ENCODE results near the gene TANGO2.
A peak's percentile ranks its signal among the peaks of the same experiment; 100 is the strongest.

DNA sequence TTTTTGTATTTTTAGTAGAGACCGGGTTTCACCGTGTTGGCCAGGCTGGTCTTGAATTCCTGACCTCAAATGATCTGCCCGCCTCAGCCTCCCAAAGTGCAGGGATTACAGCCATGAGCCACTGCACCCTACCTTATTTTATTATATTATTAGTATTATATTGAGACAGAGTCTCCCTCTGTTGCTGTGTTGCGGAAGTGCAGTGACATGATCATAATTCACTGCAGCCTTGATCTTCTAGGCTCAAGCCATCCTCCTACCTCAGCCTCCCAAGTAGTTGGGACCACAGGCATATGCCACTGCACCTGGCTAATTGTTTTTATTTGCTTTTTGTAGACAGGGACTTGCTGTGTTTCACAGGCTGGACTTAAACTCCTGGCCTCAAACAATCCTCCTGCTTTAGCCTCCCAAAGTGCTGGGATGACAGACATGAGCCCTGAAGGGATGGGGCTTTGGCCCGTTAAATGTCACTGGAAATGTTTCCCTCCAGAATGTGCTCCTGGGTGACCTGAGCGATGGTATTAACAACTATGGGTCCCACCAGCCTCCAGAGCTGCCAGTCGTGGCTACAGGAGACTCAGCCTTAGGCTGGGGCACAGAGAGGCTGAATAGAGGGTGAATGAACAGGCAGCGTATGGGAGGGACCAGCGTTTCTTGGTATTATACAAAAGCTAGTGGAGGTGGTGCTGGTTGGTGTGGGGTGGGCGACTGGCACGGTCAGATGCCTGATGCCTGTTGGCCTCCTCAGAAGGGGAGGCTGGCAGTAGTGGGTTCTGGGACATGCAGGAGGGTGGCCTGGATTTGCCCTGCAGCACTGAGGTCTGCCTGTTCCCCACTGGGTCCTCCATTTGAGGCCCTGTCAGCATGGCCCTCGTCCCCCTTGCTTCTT lies 7.3 kb downstream of the TANGO2 start:
- TF ChIP-seq, protein P1, sequence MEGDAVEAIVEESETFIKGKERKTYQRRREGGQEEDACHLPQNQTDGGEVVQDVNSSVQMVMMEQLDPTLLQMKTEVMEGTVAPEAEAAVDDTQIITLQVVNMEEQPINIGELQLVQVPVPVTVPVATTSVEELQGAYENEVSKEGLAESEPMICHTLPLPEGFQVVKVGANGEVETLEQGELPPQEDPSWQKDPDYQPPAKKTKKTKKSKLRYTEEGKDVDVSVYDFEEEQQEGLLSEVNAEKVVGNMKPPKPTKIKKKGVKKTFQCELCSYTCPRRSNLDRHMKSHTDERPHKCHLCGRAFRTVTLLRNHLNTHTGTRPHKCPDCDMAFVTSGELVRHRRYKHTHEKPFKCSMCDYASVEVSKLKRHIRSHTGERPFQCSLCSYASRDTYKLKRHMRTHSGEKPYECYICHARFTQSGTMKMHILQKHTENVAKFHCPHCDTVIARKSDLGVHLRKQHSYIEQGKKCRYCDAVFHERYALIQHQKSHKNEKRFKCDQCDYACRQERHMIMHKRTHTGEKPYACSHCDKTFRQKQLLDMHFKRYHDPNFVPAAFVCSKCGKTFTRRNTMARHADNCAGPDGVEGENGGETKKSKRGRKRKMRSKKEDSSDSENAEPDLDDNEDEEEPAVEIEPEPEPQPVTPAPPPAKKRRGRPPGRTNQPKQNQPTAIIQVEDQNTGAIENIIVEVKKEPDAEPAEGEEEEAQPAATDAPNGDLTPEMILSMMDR (IDR thresholded peaks at IDR 0.05; ENCODE audit: borderline replicate concordance, extremely low read depth, low read length, poor library complexity, severe bottlenecking), result peak; percentile 50
- no peak for TF ChIP-seq EZH2 (IDR thresholded peaks at IDR 0.05; ENCODE audit: borderline replicate concordance, low read depth, low read length, severe bottlenecking)
